Esophagus mucosa (tissue), 1 donor: Measurements from ENCODE around the gene CSNK1A1L. TPM values are rescaled to one million over a fixed set of nuclear protein-coding genes. Genes with fewer than 3 reads are reported as not detected.
"Not testable (repeated sequence)": the region's sequence is repeated elsewhere in the genome, so short reads cannot be mapped to it uniquely, and the experiment has no call there.

ENCODE experiments used
- ATAC-seq: fragments of 200-7000 bp; cut with Tn5 transposase; one replicate; pipeline ENCODE4 v1.9.1; 2020
- total RNA-seq: library from RNA; stranded (reverse); gene quantifications from one replicate; pipeline ENCODE4 v1.2.4, GENCODE V29; 2023
- donor health status: DM: yes; HTN: yes; CAD: no.

Gene CSNK1A1L
- total RNA-seq, 1 donor from 2014 or later: not detected

DNA sequence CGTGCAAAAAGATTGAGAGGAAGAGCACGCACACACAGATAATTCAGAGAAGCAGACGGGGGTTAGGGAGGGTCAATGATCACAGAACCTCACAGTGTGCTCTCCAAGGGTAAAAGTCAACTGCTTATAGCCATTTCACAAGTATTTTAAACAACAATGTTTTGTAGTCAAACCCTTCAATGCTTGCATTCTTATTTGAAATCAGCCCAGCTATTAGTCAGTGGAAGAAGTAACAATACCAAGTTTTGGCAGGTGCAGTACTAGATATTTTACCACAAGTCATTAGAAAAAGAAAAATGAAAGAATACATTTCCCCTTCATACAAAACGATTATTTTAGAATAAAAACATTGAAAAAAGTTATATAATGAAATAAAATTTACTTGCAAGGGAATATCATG, 2.6 kb downstream of the CSNK1A1L start:
- no peak for ATAC-seq

DNA sequence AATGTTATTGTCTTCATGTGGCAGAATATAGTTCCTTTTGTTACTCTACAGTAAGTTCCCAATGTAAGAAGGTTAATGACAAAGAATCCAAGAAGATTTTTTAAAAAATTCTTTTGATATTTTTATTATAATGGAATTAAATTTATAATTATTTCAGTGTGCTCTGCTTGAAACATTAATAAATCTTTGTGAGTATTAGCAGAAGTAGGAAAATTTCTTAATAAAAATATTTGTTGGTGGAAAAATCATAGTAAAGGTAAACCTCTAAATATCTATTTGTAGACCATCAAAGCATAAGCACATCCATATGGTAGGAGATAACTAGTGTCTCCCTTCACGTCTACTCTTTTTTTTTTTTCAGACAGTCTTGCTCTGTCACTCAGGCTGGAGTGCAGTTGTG, 4.3 kb downstream of the CSNK1A1L start:
- ATAC-seq: no peak

DNA sequence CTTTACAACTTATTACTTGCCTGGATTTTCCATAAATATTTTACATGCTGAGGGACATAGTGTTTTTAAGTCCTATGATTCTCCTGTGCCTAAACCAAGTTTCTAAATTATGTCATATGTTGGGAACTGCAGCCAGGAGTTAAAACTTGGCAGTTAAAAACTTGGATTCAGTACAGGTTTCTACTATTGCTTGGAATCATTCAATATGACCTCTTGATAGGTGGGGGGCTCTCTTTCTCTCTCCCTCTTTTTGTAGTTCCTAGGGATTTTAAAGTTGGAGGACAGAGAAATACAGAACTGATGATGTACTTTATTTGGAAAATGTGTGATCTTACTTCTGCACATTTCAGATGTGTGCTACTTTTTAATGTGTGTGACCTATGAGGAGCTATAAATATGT, 4.7 kb downstream of the CSNK1A1L start:
- ATAC-seq: no peak

DNA sequence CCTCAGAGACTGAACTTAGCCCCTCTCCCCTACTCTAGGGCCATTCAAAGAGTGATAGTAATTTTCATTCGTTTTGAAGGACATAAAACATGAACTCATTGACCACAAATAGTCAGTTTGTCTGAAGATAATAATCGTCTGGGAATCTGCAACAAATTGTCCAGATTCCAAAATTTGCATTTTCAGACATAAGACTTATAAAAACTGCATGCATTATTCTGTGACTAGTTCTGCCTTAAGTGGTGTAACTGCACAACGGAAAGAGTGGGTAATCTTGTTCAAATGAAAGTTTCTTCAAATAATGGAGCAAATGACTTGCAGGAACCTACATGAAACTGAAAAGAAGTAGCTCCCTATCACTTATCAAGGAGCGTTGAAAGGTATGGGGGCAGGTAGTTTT, 8.4 kb downstream of the CSNK1A1L start:
- no peak for ATAC-seq

DNA sequence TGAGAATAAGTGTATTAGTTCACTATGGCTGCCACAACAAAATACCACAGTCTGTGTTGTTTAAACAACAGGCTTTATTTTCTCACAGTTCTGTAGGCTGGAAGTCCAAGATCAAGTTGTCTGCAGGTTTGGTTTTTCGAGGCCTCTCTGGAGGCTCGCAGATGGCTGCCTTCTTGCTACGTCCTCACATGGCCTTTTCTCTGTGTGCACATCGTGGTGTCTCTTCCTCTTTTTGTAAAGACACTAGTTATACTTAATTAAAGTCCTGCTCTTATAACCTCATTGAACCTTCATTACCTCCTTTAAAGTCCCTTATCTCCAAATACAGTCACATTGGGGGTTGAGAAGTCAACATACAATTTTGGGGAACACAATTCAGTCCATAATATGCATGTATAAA, 10.6 kb downstream of the CSNK1A1L start:
- ATAC-seq: no peak

DNA sequence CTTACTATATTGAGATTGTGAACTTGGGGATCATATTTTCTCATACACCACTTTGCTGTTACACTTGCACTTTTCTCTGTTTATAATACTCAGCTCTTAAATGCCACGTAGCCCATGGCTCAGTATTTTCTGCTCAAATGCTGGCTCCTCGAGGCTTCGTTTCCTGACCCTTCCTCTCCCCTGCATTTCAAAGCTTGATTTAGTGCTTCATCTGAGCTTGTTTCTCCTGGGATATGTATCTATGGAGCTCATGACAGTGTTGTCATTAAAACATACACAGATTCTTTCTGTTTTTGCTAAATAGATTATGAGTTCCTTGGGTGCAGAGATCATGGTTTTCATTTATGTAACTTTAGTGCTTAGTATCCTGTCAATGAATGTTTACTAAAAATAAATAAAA, 11.4 kb downstream of the CSNK1A1L start:
- ATAC-seq: no peak

DNA sequence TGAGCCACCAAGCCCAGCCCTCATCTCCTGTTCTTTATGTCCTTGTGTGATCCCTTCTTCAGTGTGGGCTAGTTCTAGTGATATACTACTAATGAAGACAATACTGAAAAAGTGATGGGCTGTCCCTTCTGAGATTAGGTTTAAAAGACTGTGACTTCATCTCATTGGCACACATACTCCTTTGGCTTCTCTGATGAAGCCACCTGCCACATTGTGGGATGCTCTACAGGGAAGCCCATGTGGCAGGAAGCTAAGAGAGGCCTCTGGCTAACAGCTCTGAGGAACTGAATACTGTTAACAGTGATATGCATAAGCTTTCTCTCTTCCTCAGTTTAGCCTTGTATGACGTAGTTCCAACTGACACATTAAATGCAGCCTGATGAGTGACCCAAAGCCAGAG, 13.6 kb downstream of the CSNK1A1L start:
- no peak for ATAC-seq

DNA sequence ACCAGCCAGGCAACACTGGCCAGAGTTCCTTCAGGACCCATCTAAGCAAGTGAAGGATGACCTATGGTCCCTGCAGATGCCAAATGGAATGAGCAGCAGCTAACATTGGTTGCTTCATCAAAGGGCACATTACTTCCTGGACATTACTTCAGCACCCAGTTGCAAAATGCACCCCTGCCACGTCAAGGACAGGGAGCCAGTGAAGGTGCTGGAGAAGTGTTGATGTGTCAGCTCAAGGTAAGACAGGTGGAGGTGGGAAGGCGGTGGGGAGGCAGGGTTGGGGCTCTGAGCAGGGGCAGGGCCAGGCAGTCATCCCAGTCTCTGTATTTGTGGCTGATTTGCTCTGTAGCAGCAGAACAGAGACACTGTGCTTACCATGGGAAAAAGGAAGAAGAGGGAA, 14.6 kb downstream of the CSNK1A1L start:
- ATAC-seq: no peak

DNA sequence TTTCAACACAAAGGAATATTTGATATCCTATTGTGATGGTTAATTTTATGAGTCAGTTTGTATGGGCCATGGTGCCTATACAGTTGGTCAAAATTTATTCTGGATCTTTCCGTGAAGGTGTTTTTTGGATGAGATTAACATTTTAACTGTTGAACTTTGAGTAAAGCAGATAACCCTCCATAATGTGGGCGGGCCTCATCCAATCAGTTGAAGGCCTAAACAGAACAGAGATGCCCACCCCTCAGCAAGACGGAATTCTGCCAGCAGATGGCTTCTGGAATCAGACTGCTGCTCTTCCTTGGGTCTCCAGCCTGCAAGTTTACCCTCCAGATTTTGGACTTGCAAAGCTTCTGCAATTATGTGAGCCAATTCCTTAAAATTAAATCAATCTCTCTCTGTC, 16.0 kb downstream of the CSNK1A1L start:
- ATAC-seq: no peak

DNA sequence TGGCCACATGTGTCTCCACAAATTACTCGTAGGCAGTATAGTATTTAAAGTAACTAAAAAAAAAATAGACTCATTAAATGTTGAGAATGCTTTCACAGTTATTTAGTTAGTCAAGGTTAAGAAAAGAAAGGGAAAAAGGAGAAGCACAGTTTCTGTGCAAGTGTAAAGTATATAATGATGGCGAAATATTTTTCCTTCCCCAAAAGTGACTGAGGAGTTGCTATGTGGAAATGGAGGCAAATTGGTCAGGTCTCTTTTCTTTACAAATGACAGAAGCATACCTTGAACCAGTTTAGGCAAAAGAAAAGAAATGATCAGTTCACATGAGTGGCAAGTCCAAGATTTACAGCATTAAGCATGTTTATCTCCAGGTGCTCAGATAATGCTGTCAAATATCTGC, 18.0 kb downstream of the CSNK1A1L start:
- no peak for ATAC-seq

DNA sequence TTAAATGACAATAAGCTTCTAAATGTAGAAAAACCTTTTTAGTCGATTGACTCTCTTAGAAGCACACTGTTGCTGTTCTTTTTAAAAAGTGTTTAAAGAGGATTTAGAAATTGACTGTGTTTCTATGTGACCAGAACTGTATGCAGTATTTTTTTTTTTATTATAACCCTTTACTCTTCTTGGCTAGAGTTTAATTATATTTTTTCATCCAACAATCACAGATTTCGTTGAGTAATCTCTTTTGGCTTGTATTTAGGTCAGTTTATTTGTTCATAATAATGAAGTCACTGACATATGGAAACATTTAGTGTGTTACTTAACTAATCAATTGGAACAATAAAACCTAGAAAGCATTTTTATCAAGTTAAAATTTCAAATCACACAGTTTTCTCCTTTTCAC, 19.9 kb downstream of the CSNK1A1L start:
- ATAC-seq: no peak

DNA sequence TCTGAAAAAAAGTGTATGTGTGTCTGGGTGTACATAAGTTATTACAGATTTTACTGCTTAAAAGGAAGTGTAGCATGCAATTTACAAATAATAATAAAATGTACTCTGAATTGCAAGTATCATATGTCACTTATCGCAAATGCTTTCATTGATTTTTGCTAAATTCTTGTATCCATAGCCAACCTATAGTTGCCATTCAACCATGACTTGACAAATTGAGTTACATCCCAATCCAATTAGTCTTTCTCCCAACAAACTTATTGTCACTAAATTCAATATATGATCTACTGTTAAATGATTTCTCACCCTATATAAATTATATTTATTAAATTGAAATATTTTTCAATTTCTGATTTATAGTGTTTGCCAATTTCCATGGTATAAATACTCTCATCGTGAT, 28.6 kb downstream of the CSNK1A1L start:
- ATAC-seq: no peak

DNA sequence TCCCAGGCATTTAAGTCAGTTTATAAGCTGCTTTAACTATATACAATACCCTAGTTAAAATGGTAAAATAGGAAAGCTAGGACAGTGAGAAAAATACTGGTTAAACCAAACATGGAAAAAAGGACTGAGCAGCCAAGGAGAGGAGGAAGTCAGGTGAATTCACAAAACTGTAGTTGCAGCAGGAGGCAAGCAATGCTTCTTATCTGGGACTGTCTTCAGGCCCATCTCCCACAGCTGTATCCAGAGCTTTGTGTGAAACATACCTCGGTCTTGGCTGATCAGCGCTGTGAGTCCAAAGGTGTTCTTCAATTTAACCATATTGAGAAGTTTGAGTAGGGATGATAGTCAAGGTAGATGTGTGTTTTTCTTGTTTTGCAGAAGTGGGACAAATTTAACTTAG, 30.3 kb downstream of the CSNK1A1L start:
- ATAC-seq: no peak

DNA sequence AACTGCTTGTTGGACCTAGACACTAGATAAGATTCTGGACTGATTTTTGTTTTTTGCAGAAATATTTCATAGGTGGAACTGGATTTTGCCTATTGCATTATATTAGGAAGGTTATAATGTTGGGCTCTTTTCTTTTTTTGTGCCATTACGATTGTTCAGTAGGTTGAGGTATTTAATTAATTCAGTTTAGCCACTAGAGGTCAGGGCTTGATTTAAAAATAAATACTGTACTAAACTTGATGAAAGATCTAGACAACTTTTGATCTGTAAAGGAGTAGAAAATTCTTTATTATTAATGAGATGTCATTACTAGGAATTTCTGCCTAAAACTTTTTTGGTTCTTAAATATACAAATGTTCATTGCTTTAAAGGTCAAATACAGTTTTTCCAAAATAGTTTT, 30.8 kb downstream of the CSNK1A1L start:
- no peak for ATAC-seq

DNA sequence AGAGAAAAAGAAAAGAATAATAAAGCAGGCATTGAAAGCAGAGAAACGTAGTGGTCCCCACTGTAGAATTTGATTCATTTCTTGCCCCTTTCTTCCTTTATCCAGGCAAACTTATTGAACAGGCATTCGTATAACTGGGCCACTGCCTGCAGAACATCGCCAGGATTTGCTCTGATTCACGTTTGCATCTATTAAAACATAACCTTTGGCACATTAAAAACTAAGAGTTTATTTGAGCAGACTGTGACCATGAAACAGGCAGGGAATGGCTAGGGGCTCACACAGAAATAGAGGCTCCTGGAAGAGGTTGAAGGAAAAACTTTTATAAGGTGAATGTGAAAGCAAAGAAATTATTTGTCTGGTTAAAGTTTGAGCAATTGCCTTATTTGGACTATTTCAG, 33.4 kb downstream of the CSNK1A1L start:
- no peak for ATAC-seq

DNA sequence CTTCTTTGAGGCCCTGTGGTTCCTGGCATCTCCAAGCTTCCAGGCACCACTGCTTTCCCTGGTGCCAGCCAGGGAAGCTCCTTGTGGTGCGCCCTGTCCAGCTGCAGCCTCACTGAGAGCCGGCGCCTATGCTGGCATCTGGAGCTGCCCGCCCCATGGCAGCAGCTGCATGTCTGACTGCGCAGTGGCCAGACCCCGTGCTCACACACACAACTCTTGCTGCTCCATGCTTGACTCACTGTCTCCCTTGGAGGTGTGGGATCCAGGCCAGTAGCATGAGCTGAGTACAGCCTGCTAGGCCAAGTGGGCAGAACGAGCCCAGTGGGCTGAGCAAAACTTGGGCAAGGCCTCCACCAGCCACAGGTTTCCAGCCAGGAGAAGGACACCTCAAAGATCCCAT, 34.5 kb downstream of the CSNK1A1L start:
- no peak for ATAC-seq

DNA sequence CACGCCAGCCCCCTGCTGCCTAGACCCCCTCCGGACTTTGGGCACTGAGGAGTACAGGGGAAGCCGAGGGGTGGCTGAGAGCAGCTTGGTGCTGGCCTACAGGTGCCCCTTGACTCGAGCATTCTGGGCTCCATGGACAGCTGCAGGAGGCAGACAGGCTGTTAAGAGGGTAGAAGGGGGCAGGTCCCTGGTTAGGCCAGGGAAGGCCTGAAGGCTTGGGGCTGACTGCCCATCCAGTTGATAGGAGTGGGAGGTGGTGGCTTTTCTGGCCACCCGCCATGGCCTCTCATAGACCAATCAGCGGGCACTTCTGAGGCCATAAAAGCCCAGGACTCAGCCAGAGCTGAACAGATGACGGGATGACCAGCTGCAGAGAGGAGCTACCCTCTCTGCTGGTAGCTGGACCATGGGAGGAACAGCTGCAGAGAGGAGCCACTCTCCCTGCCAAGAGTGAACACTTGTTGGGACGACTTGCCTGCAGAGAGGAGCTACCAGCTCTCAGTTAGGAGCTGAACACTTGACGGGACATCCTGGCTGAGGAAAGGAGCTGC, 35.2 kb downstream of the CSNK1A1L start:
- ATAC-seq: no peak

DNA sequence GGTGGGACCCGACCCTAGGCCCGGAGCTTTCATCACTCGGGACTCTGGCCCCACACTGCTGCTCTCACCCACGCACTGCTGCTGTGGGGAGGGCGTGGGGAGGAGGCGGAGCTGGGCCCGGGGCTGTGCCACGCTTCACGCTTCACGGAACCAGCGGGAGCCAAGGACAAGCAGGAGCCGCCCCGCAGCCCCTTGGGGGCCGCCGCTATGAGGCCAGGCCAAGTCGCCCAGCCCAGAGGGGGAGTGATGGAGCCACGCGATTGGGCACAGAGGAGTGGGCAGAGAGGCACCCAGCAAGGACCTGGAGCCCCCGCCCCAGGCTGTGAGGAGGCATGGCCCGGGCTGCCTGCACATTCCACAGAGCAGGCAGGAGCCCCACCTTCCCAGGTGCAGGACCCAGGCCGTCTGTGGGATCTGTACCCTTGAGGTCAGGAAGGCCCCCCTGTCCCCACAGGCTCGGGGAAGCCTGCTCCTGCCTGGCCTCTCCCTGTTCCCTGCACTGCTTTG, 35.8 kb downstream of the CSNK1A1L start:
- peak; percentile 23 for ATAC-seq

DNA sequence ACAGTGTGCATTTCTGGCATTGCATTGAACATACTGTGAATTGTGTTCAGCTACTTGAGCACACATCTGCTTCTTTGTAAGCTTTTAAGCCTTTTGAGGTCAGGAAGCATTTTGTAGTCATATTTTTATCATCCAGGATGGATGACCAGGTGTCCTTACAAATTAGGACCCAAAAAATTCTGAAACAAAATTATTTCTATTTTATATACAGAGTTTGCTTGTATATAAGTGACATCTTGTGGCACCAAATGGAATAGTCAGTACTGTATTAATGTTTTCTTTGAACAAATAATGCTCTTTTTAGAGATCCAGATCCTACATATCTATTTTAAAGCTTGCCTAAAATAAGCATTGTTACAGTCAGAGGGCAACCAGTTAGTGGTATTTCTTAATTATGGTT, 36.5 kb downstream of the CSNK1A1L start:
- ATAC-seq: no peak

DNA sequence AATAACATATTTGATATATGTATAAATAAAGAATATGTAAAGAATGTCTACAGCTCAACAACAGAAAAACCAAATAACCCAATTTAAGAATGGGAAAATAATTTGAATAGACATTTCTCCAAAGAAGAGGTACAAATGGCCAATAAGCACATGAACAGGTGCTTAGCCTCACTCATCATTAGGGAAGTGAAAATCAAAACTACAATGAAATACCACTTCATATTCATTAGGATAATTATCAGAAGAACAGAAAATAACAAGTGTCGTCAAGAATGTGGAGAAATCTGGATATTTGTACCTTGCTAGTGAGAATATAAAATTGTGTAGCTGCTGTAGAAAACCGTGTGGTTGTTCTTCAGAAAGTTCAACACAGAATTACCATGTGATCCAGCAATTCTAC, 37.6 kb downstream of the CSNK1A1L start:
- ATAC-seq: no peak

DNA sequence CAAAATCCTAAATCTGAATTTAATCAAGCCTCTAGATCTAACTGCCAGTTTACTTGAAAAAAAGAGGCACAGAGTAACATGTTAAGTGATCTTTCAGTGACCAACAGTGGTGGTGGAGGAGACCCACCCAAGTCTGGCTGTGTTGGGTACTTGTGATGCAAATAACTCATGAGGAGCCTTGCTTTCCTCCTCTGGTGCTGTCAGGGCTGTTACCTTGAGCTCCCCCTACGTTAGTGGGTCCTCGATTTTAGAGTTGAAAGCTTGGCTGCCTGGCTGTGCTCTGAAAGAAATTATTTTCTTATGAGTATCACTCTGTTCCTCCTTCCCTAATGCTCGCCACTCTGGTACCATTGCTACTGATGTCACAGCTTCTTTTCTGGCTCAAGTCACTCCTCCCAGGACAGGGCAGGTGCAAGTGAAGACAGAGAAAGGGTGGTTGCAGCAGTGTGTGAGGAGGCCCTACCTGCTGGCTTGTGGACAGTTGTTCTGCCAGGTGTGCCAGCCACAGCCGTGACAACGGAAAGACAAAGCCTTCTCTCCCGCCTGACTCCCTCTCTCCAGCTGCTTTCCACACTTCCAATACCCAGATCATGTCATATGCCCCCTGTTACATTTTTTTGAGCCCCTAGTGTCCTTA, 39.5 kb downstream of the CSNK1A1L start:
- ATAC-seq: no peak

DNA sequence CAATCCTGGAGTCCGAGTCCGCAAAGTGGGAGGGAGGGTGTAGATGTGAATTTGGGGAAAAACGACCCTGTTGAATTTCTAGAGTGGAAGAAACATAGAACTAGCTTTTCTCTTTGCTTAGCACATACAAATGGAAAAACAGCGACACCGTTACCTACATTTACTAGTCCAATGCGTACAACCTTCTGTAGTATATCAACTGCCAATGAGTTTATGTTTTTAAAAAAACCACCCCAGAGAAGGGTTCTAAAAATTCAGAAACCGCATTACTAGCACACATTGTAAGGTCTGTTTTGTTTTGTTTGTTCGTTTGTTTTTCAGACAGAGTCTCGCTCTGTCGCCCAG, 45.6 kb downstream of the CSNK1A1L start:
- no peak for ATAC-seq

DNA sequence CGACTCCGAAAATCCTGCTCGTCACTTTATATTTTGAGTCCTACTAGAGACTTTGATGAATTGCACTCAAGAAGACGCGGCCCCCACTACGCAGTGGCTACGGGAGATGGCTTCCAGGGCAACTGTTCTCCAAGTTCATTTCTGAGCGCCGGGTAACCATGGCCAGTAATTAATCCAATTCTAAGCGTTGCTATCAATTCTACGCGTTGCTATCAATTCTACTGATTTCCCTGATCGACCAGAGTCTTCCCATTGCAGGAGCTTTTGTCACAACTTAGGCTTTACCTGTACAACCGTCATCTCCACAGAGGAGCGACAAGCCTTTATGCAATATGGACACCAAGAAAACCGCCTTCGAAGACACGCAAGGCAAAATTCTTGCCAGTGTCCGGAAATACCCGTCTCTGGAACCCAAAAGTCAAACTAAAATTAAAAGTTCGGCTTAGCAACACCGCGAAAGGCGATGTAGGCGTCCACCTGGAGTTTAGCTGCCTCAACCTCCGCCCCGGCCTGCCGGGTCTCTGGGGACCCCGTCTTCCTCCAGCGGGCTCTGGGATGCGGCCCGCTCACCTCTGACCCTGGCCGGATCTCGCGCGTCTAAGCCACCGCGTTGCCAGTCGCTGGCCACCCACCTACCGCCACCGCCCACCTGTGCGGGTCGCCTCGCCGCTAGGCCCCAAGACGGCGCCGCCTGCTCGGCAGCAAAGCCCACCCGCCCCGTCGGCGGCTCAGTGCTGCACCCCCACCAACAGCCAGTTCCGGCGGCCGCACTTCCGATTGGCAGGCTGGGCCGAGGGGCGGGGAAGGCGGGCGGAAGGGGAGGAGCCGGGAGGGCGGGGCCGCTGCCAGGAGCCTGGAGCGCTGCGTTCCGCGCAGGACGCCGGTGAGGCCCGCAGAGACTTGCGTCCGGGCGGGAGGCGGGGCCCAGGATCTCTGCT, 46.3 kb downstream of the CSNK1A1L start, which contains the start of gene SUPT20H:
Gene SUPT20H, minus strand, starts transcription at position 779 of the 938 bp plus-strand sequence. CDS start 8,198 bp downstream, outside the sequence.
- peak; percentile 99 for ATAC-seq

DNA sequence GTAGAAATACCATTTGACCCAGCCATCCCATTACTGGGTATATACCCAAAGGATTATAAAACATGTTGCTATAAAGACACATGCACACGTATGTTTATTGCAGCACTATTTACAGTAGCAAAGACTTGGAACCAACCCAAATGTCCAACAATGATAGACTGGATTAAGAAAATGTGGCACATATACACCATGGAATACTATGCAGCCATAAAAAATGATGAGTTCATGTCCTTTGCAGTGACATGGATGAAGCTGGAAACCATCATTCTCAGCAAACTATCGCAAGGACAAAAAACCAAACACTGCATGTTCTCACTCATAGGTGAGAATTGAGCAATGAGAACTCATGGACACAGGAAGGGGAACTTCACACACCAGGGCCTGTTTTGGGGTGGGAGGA, 49.2 kb downstream of the CSNK1A1L start:
- ATAC-seq: not testable (repeated sequence)
